ENCODE measurements around the gene OR2T27.

- no peak for TF ChIP-seq CTCF (IDR thresholded peaks at IDR 0.05)
- TF ChIP-seq POLR2A (IDR thresholded peaks at IDR 0.05) = no peak
These were observed 30.2 kb downstream of the OR2T27 start for GRCh38 chr1:248625166-248625565.

Measured in testis (tissue), 2 donors.